ENCODE results near the gene UBE2E2. TPM values are rescaled to one million over a fixed set of nuclear protein-coding genes. Genes with fewer than 3 reads are reported as not detected.

The UBE2E2 gene
- total RNA-seq, 1 donor from 2014 or later = 89.8 TPM

- H3K27ac Mint-ChIP-seq = no peak overlapping the region
- no peaks in the 10 kb centered on the region for H3K27me3 ChIP-seq
- H3K4me3 Mint-ChIP-seq = no peak overlapping the region
- H3K4me3 ChIP-seq = no peak overlapping the region
- H3K9me3 ChIP-seq (ENCODE audit: low read depth) = no peaks in the 10 kb centered on the region
- H3F3A ChIP-seq (ENCODE audit: low read depth) = no peaks in the 10 kb centered on the region
- peaks cover 29% of the 10 kb centered on the region for H3K9me3 Mint-ChIP-seq
- peaks cover 35% of the 10 kb centered on the region for H3K36me3 Mint-ChIP-seq
- no peak for DNase-seq (ENCODE audit: low spot score)
- H3K4me1 ChIP-seq = no peaks in the 10 kb centered on the region
- peaks cover 30% of the 10 kb centered on the region for H4K20me1 ChIP-seq (ENCODE audit: low read depth)
- no peaks in the 10 kb centered on the region for H3K27me3 Mint-ChIP-seq (ENCODE audit: insufficient read depth, low read depth)
- no peaks in the 10 kb centered on the region for H3K4me1 Mint-ChIP-seq
- H3K4me2 ChIP-seq = no peak overlapping the region
- no peak overlapping the region for H3K9ac ChIP-seq
- no peaks in the 10 kb centered on the region for H3K36me3 ChIP-seq
- TF ChIP-seq, protein P1, sequence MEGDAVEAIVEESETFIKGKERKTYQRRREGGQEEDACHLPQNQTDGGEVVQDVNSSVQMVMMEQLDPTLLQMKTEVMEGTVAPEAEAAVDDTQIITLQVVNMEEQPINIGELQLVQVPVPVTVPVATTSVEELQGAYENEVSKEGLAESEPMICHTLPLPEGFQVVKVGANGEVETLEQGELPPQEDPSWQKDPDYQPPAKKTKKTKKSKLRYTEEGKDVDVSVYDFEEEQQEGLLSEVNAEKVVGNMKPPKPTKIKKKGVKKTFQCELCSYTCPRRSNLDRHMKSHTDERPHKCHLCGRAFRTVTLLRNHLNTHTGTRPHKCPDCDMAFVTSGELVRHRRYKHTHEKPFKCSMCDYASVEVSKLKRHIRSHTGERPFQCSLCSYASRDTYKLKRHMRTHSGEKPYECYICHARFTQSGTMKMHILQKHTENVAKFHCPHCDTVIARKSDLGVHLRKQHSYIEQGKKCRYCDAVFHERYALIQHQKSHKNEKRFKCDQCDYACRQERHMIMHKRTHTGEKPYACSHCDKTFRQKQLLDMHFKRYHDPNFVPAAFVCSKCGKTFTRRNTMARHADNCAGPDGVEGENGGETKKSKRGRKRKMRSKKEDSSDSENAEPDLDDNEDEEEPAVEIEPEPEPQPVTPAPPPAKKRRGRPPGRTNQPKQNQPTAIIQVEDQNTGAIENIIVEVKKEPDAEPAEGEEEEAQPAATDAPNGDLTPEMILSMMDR (IDR thresholded peaks at IDR 0.05) = no peak
- no peak for TF ChIP-seq EZH2 (IDR thresholded peaks at IDR 0.05)
- no peak for TF ChIP-seq EZH2phosphoT487 (IDR thresholded peaks at IDR 0.05)
- peaks cover 95% of the 10 kb centered on the region for H3K79me2 ChIP-seq (ENCODE audit: low read depth)
- no peak overlapping the region for H3K27ac ChIP-seq
- H2AFZ ChIP-seq (replicated peaks) = no peak overlapping the region
These were observed 18.0 kb downstream of the UBE2E2 start for GRCh38 chr3:23221136-23221535.

- peaks cover 3% of the 10 kb centered on the region for H3K4me1 ChIP-seq
- no peak overlapping the region for H3K9ac ChIP-seq
- H3K36me3 ChIP-seq = no peaks in the 10 kb centered on the region
- peaks cover 84% of the 10 kb centered on the region for H3K79me2 ChIP-seq (ENCODE audit: low read depth)
- no peak overlapping the region for H3K27ac Mint-ChIP-seq
- peaks cover 4% of the 10 kb centered on the region for H3K27me3 Mint-ChIP-seq (ENCODE audit: insufficient read depth, low read depth)
- H3K27ac ChIP-seq = no peak overlapping the region
- peaks cover 2% of the 10 kb centered on the region for H3K36me3 Mint-ChIP-seq
- TF ChIP-seq, protein P1 (IDR thresholded peaks at IDR 0.05) = no peak
- TF ChIP-seq EZH2phosphoT487 (IDR thresholded peaks at IDR 0.05) (no peak), EZH2 (IDR thresholded peaks at IDR 0.05) (no peak)
- no peak overlapping the region for H3K4me3 ChIP-seq
- no peak overlapping the region for H3K4me2 ChIP-seq
- H3K9me3 Mint-ChIP-seq = peaks cover 2% of the 10 kb centered on the region
- H3K27me3 ChIP-seq = no peaks in the 10 kb centered on the region
- H4K20me1 ChIP-seq (ENCODE audit: low read depth) = peaks cover 62% of the 10 kb centered on the region
- H3F3A ChIP-seq (ENCODE audit: low read depth) = no peaks in the 10 kb centered on the region
- no peak for DNase-seq (ENCODE audit: low spot score)
- H3K4me3 Mint-ChIP-seq = no peak overlapping the region
- no peak overlapping the region for H2AFZ ChIP-seq (replicated peaks)
- H3K4me1 Mint-ChIP-seq = no peaks in the 10 kb centered on the region
- no peaks in the 10 kb centered on the region for H3K9me3 ChIP-seq (ENCODE audit: low read depth)
These were observed 28.9 kb downstream of the UBE2E2 start for GRCh38 chr3:23232016-23232415.

GRCh38 chr3:23232854-23233253, 29.7 kb downstream of the UBE2E2 start:
- H4K20me1 ChIP-seq (ENCODE audit: low read depth) = peaks cover 60% of the 10 kb centered on the region
- no peaks in the 10 kb centered on the region for H3K9me3 ChIP-seq (ENCODE audit: low read depth)
- Mint-ChIP-seq H3K4me3 (no peak overlapping the region), H3K27ac (no peak overlapping the region), H3K4me1 (no peaks in the 10 kb centered on the region), H3K36me3 (peaks cover 2% of the 10 kb centered on the region), H3K9me3 (peaks cover 2% of the 10 kb centered on the region), H3K27me3 (ENCODE audit: insufficient read depth, low read depth) (peaks cover 4% of the 10 kb centered on the region)
- H2AFZ ChIP-seq (replicated peaks) = no peak overlapping the region
- peaks cover 81% of the 10 kb centered on the region for H3K79me2 ChIP-seq (ENCODE audit: low read depth)
- H3K36me3 ChIP-seq = no peaks in the 10 kb centered on the region
- H3K4me2 ChIP-seq = no peak overlapping the region
- H3K9ac ChIP-seq = no peak overlapping the region
- H3K27ac ChIP-seq = no peak overlapping the region
- TF ChIP-seq, protein P1 (IDR thresholded peaks at IDR 0.05) = no peak
- no peak for DNase-seq (ENCODE audit: low spot score)
- no peak overlapping the region for H3K4me3 ChIP-seq
- peaks cover 3% of the 10 kb centered on the region for H3K4me1 ChIP-seq
- H3K27me3 ChIP-seq = no peaks in the 10 kb centered on the region
- no peaks in the 10 kb centered on the region for H3F3A ChIP-seq (ENCODE audit: low read depth)
